ENCODE measurements around the gene HLA-DRB5. TPM values are rescaled to one million over a fixed set of nuclear protein-coding genes. Genes with fewer than 3 reads are reported as not detected.

The HLA-DRB5 gene
- total and polyA plus RNA-seq, 10 of the 15 experiments (the other 5 are each of a cell fraction or from before 2014, with no cell fraction given) = 38.0 to 108 (median 62.8) TPM

- Histone ChIP-seq H2AFZ (ENCODE audit: control insufficient read depth, low read depth, low read length) (no peak overlapping the region), H3K36me3 (ENCODE audit: control insufficient read depth in 2 of 2, insufficient read depth in 2 of 2, low read length in 1 of 2) (no peaks in the 10 kb centered on the region), H4K20me1 (ENCODE audit: control insufficient read depth, insufficient read depth) (no peaks in the 10 kb centered on the region), H3K4me2 (ENCODE audit: control insufficient read depth, insufficient read depth) (no peak overlapping the region), H3K9ac (ENCODE audit: control insufficient read depth, insufficient read depth, low read length) (no peak overlapping the region), H3K27me3 (replicated peaks in 1 of 2; ENCODE audit: control insufficient read depth in 2 of 2, insufficient read depth in 2 of 2, low read length in 1 of 2) (no peaks in the 10 kb centered on the region), H3K4me3 (no peak overlapping the region), H3K79me2 (ENCODE audit: control insufficient read depth, insufficient read depth, low read length) (no peaks in the 10 kb centered on the region), H3K27ac (ENCODE audit: control insufficient read depth, insufficient read depth) (no peak overlapping the region), H3K4me1 (ENCODE audit: control insufficient read depth, insufficient read depth, low read length) (no peaks in the 10 kb centered on the region), H3K9me3 (replicated peaks; ENCODE audit: control insufficient read depth, insufficient read depth, low read length) (no peaks in the 10 kb centered on the region)
- ChIA-PET RAD21 (ENCODE audit: unreplicated experiment) (interaction anchor here (1.0 to 2.4 kb wide), 4 partner anchors 88 to 215 kb away, joined by 3 to 12 read pairs (median 4); no protein-coding TSS in a partner anchor), SMC1A (ENCODE audit: uncharacterized antibody, unreplicated experiment) (interaction anchor here (1.1 to 1.9 kb wide), 2 partner anchors 9 to 88 kb away, joined by 4 to 12 read pairs; no protein-coding TSS in a partner anchor), CTCF (interaction anchor here (0.8 to 1.1 kb wide), 2 partner anchors 88 to 110 kb away, joined by 4 read pairs; no protein-coding TSS in a partner anchor), POLR2A (interaction anchor here (0.7 to 2.3 kb wide), 6 partner anchors 41 to 123 kb away, joined by 3 to 15 read pairs (median 5); partner anchors contain the start of gene HLA-DRB5)
- no TSS peak for BruUV-seq (replicated peaks)
- in situ Hi-C loops (cut with MboI) (no loop called here), intact Hi-C loops (cut with micrococcal nuclease; ENCODE audit: unreplicated experiment) (loop anchor here (2.0 kb wide), 1 partner anchor 42 kb away; no protein-coding TSS in a partner anchor)
- no peak for FAIRE-seq
- no peak for DNase-seq (ENCODE audit: low read depth, low spot score)
- TF ChIP-seq YY1 (IDR thresholded peaks at IDR 0.05; ENCODE audit: low read depth, low read length) (no peak), RAD21 (IDR thresholded peaks at IDR 0.05; ENCODE audit: insufficient read depth, low read depth, low read length) (no peak), ZNF622 (IDR thresholded peaks at IDR 0.05) (no peak), EGR1 (IDR thresholded peaks at IDR 0.05; ENCODE audit: borderline replicate concordance in 1 of 2, low read depth in 2 of 2, low read length in 2 of 2) (no peak), SREBF2 (IDR thresholded peaks at IDR 0.05; ENCODE audit: low read length) (no peak), MTA3 (IDR thresholded peaks at IDR 0.05; ENCODE audit: borderline replicate concordance, low read length) (no peak), SMAD1 (IDR thresholded peaks at IDR 0.05; ENCODE audit: low read depth, partially characterized antibody) (no peak), TBL1XR1 (IDR thresholded peaks at IDR 0.05; ENCODE audit: low read depth, low read length) (no peak), RUNX3 (IDR thresholded peaks at IDR 0.05; ENCODE audit: low read length) (no peak), POLR2AphosphoS5 (IDR thresholded peaks at IDR 0.05; ENCODE audit: low read length) (no peak), ZBTB4 (CRISPR knock-in tag; IDR thresholded peaks at IDR 0.05) (no peak), ZBTB40 (IDR thresholded peaks at IDR 0.05; ENCODE audit: borderline replicate concordance) (no peak), POU2F2 (IDR thresholded peaks at IDR 0.05; ENCODE audit: borderline replicate concordance, low read depth, low read length) (no peak), HDGF (IDR thresholded peaks at IDR 0.05) (no peak), RELA (IDR thresholded peaks at IDR 0.05; ENCODE audit: borderline replicate concordance, partially characterized antibody) (no peak)
- ATAC-seq = no peak
- WGBS (ENCODE audit: insufficient coverage, insufficient replicate concordance, low lambda C conversion rate, missing lambda C conversion rate) = 36% methylated on average over 4 of the region's 4 CpGs
These were observed 40.3 kb upstream of the HLA-DRB5 start for GRCh38 chr6:32570363-32570905.
